Measurements from ENCODE around the gene PRRX2.

Gene PRRX2

GRCh38 chr9:129712634-129713401, 47.4 kb downstream of the PRRX2 start:
- DNase-seq = no peak

- no peak for DNase-seq
These were observed 47.9 kb downstream of the PRRX2 start for GRCh38 chr9:129713402-129713679.

- no peak for DNase-seq
These were observed 49.1 kb downstream of the PRRX2 start for GRCh38 chr9:129714511-129715061.

DNA sequence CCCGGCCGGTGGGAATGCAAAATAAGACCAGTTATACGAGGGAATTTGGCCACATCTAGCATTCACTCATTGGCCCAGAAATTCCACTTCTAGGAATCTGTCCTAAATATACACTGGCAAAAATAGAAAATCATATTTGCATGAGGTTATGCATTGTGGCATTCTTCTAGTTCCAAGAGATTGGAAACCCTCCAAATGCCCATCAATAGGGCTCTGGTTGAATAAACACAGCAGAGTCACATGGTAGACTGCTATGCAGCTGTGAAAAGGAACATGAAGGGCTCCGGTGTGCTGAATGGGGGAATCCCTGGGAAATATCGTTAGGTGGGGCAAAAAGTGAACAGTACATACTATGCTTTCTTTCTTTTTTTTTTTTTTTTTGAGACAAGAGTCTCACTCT, 50.6 kb downstream of the PRRX2 start:
- no peak for DNase-seq

DNA sequence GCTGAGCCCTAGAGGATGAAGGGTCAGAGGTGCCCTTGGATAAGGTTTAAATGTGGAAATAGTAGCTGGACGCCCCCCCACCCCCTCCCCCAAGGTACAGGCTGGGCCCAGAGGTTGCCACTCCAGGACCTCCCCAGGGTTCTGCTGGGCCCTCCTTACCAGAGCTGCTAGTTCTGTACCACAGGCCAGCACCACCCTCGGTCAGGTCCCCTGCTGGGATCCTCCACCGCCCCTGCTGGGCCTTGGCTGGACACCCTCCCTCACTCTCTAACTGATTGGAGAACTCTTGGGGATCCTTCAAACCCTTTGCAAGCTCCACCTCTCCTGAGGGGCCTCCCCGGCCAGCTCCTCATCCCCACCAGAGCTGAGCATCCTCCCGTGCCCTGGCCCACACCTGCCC, 52.5 kb downstream of the PRRX2 start:
- no peak for DNase-seq

GRCh38 chr9:129718647-129719046, 53.2 kb downstream of the PRRX2 start:
- no peak for DNase-seq

GRCh38 chr9:129719135-129719534, 53.7 kb downstream of the PRRX2 start:
- DNase-seq = no peak

GRCh38 chr9:129720181-129720864, 54.9 kb downstream of the PRRX2 start:
- DNase-seq = no peak

GRCh38 chr9:129720865-129721545, 55.6 kb downstream of the PRRX2 start:
- DNase-seq = no peak

- no peak for DNase-seq
These were observed 57.5 kb downstream of the PRRX2 start for GRCh38 chr9:129722913-129723312.

DNA sequence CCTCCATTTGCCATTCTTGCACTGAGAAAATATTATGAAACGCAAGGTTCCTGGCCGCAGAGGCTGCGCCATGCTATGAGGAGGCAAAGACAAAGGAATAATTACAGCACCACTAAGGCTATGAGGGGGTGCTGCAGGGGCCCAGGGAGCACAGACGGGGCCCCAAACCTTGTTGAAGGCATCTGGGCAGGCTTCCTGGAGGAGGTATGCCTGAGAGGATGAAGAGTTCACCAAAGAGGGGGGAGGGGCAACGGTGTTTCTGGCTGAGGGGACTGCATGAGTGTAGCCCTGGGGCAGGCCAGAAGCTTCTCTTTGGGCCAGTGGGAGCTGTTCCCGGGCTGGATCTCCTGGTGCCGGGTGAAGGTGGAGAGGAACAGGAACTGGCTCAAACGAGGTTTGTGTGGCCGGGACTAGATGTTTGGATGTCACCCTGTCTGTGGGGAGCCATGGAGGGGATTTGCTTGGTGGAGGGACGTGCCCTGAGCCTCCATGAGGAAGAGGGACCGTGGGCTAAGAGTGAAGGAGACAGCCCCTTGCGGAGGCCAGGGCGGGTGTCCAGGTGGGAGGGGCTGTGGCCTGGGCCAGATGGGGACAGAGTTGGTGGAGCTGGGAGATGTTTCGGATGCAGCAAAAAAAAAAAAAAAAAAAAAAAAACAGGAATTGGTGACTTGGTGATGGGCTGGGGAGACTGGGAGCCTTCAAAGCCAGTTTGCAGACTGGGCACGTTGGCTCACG, 59.2 kb downstream of the PRRX2 start:
- no peak for DNase-seq

DNA sequence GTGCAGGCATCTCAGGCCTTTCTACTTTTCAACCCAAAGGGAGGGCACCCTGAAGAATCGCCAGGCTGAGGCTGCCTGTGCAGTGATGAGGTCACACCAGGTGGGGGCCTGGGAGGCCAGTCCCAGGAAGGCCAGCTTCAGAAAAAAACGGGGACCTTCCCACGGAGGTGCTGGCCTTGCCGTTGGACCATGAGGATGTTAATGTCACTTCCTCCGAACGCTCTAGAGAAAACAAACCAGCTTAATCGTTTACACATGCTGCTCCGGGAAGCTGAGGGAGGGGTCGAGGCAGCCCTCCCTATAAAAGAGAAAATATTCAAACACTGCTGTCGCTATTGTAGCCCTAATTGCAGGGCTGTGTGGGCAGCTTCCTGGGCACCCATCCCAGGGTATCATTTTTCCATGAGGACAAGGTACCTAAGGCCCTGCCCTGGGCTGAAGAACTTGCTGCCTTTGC, 60.4 kb downstream of the PRRX2 start:
- no peak for DNase-seq

GRCh38 chr9:129726322-129727160, 61.1 kb downstream of the PRRX2 start:
- DNase-seq = peak; percentile 38

DNA sequence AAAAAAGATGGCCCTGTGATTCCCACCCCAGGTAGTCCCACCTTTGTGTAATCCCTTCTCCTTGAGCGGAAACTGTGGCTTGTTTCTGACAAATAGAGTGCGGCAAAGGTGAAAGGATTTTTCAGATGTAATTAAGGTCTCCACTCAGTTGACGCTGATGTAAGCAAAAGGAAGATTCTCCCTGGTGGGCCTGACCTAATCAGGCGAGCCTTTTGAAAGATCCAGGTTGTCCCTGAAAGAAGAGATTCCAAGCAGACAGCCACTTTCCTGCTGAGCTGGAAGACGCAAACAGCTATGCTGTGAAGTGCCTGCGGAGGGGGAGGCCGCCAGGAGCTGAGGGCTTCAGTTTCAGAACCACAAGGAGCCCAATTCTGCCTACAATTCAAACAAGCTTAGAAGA, 63.3 kb downstream of the PRRX2 start:
- no peak for DNase-seq

GRCh38 chr9:129731477-129732085, 66.1 kb downstream of the PRRX2 start:
- DNase-seq = no peak

GRCh38 chr9:129732100-129732499, 66.7 kb downstream of the PRRX2 start:
- DNase-seq = no peak

GRCh38 chr9:129732946-129733631, 67.6 kb downstream of the PRRX2 start:
- no peak for DNase-seq

- DNase-seq = no peak
These were observed 68.1 kb downstream of the PRRX2 start for GRCh38 chr9:129733632-129733953.

DNA sequence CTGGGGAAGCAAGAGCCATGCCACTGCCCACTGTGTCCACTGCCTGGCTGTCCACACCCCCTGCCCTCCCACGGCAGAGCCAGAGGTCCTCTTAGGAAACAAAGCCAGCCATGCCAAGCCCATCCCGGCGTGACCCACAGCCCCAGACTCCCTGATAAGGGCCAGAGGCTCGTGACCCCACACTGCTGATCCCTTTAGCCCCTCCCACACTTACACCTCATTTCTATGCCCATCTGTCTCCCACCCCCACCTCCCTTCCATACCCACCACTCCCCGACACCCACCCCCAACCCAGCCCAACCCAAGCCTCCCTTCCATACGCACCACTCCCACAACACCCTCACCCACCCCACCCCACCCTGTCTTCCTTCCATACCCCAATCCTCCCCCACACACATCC, 70.1 kb downstream of the PRRX2 start:
- no peak for DNase-seq

GRCh38 chr9:129736334-129736733, 70.9 kb downstream of the PRRX2 start:
- DNase-seq = no peak
